DND-41 (cell line): Measurements from ENCODE around the gene CPNE5.

ENCODE experiments used
- CTCF ChIP-seq: IDR thresholded peaks from 2 replicates; pipeline ENCODE4 v1.5.1; 2012; ENCODE audit warnings: borderline replicate concordance, low read length, moderate library complexity, mild to moderate bottlenecking; ENCODE audit not compliant: poor library complexity, severe bottlenecking; ENCODE audit errors: extremely low read depth
- EZH2 ChIP-seq: IDR thresholded peaks from 3 replicates; pipeline ENCODE4 v1.6.1; 2012; ENCODE audit warnings: borderline replicate concordance, low read depth, mild to moderate bottlenecking, moderate library complexity, low read length, inconsistent platforms; ENCODE audit not compliant: severe bottlenecking

GRCh38 chr6:36874443-36875249 is 35.4 kb upstream of the CPNE5 start, which contains the start of gene PPIL1:
- TF ChIP-seq CTCF (peak; percentile 9), EZH2 (no peak)
